ENCODE data around the gene CETP. TPM values are rescaled to one million over a fixed set of nuclear protein-coding genes. Genes with fewer than 3 reads are reported as not detected.

The CETP gene
- total and polyA plus RNA-seq, 9 of the 15 experiments (the other 6 are each of a cell fraction or from before 2014, with no cell fraction given): 0.07 to 0.11 TPM; not detected in 7

DNA sequence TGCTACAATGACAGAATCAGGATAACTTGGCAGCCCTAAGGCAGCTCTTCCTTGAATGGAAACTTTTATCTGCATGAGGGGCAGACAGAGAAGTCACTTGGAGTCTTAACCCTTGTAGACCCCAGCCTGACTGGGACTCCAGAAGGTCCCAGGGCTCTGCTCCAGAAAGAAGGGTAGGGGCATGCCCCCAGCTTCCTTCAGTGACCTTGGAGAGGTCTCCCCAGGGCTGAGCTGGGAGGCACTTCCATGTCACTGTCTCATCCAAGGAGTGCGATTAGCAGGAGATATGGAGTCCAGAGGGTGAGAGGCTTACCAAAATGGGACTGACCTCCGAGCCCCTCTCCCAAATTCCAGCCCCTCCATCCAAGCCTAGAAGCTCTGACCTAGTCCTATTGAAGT is 24.2 kb downstream of the CETP start:
- H2AFZ ChIP-seq (ENCODE audit: low read depth, low read length): no peak overlapping the region
- in situ Hi-C loops (cut with MboI): no loop called here
- no peak overlapping the region for H3K27ac ChIP-seq (ENCODE audit: extremely low read depth, low read depth, low read length)
- H3K4me3 ChIP-seq: no peak overlapping the region
- H3K9me1 ChIP-seq (ENCODE audit: control insufficient read depth, insufficient read depth, low read length): no peaks in the 10 kb centered on the region
- intact Hi-C loops (cut with micrococcal nuclease): no loop called here
- TF ChIP-seq FOXK1 (CRISPR knock-in tag; IDR thresholded peaks at IDR 0.05; ENCODE audit: borderline replicate concordance) (no peak), NFRKB (IDR thresholded peaks at IDR 0.05; ENCODE audit: low read depth) (no peak), ZNF253 (CRISPR knock-in tag; conservative IDR thresholded peaks at IDR 0.05) (no peak), FOXA3 (CRISPR knock-in tag; conservative IDR thresholded peaks at IDR 0.05 in 1 of 2, IDR thresholded peaks at IDR 0.05 in 1 of 2) (no peak), PCBP1 (IDR thresholded peaks at IDR 0.05; ENCODE audit: low read depth, low read length, poor library complexity, severe bottlenecking) (no peak), HSF4 (CRISPR knock-in tag; IDR thresholded peaks at IDR 0.05; ENCODE audit: borderline replicate concordance) (no peak), TRIM28 (IDR thresholded peaks at IDR 0.05) (no peak), SRSF3 (IDR thresholded peaks at IDR 0.05; ENCODE audit: insufficient read depth, low read length) (no peak)
- TF ChIP-seq, protein P1, sequence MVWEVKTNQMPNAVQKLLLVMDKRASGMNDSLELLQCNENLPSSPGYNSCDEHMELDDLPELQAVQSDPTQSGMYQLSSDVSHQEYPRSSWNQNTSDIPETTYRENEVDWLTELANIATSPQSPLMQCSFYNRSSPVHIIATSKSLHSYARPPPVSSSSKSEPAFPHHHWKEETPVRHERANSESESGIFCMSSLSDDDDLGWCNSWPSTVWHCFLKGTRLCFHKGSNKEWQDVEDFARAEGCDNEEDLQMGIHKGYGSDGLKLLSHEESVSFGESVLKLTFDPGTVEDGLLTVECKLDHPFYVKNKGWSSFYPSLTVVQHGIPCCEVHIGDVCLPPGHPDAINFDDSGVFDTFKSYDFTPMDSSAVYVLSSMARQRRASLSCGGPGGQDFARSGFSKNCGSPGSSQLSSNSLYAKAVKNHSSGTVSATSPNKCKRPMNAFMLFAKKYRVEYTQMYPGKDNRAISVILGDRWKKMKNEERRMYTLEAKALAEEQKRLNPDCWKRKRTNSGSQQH (CRISPR knock-in tag; IDR thresholded peaks at IDR 0.05): no peak
- TF ChIP-seq, protein P2, sequence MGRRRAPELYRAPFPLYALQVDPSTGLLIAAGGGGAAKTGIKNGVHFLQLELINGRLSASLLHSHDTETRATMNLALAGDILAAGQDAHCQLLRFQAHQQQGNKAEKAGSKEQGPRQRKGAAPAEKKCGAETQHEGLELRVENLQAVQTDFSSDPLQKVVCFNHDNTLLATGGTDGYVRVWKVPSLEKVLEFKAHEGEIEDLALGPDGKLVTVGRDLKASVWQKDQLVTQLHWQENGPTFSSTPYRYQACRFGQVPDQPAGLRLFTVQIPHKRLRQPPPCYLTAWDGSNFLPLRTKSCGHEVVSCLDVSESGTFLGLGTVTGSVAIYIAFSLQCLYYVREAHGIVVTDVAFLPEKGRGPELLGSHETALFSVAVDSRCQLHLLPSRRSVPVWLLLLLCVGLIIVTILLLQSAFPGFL (CRISPR knock-in tag; IDR thresholded peaks at IDR 0.05): no peak
- TF ChIP-seq, protein P3, sequence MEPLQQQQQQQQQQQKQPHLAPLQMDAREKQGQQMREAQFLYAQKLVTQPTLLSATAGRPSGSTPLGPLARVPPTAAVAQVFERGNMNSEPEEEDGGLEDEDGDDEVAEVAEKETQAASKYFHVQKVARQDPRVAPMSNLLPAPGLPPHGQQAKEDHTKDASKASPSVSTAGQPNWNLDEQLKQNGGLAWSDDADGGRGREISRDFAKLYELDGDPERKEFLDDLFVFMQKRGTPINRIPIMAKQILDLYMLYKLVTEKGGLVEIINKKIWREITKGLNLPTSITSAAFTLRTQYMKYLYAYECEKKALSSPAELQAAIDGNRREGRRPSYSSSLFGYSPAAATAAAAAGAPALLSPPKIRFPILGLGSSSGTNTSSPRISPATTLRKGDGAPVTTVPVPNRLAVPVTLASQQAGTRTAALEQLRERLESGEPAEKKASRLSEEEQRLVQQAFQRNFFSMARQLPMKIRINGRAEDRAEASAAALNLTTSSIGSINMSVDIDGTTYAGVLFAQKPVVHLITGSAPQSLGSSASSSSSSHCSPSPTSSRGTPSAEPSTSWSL (CRISPR knock-in tag; IDR thresholded peaks at IDR 0.05; ENCODE audit: borderline replicate concordance): no peak
- no peaks in the 10 kb centered on the region for H3K36me3 ChIP-seq (ENCODE audit: control insufficient read depth, insufficient read depth, low read length)
- BruUV-seq (replicated peaks): no TSS peak
- DNase-seq (ENCODE audit: extremely low read depth in 1 of 4, low spot score in 3 of 4): no peak
- H3K27me3 ChIP-seq (ENCODE audit: control insufficient read depth in 2 of 2, insufficient read depth in 2 of 2, low read length in 2 of 2): peaks cover 38 to 81% of the 10 kb centered on the region in 2 experiments
- CTCF ChIA-PET (ENCODE audit: low intra/inter-chr PET ratio): no interaction called here
- no peak for FAIRE-seq
- no peak overlapping the region for H3K4me2 ChIP-seq (ENCODE audit: insufficient read depth, low read length)
- H3K79me2 ChIP-seq (ENCODE audit: control insufficient read depth, insufficient read depth, low read length): no peaks in the 10 kb centered on the region
- 0% methylated on average over 2 of the region's 2 CpGs for WGBS (ENCODE audit: insufficient coverage, low coverage, missing lambda C conversion rate)
- H3K9me3 ChIP-seq (replicated peaks; ENCODE audit: control insufficient read depth, insufficient read depth, low read depth, low read length): no peaks in the 10 kb centered on the region
- H3K4me1 ChIP-seq (replicated peaks in 1 of 2; ENCODE audit: control insufficient read depth in 2 of 2, insufficient read depth in 2 of 2, low read length in 2 of 2): peaks cover 0 to 9% of the 10 kb centered on the region in 2 experiments; a peak in 2 of 5 replicates
- ATAC-seq: no peak
- H3K9ac ChIP-seq (ENCODE audit: insufficient read depth in 1 of 2, low read depth in 2 of 2, low read length in 2 of 2): no peak overlapping the region
- POLR2A ChIA-PET: no interaction called here
- H4K20me1 ChIP-seq (replicated peaks; ENCODE audit: control insufficient read depth, insufficient read depth, low read length): peaks cover 4% of the 10 kb centered on the region

Data from K562 (cell line).